GM19397 (cell line): ENCODE data around the gene CD151.

Experiments
- ATAC-seq: cut with Tn5 transposase; IDR thresholded peaks from one replicate; pipeline ENCODE4 v1.9.1; 2021; ENCODE audit warnings: mild to moderate bottlenecking, moderate library complexity; ENCODE audit not compliant: unreplicated experiment

The CD151 gene

GRCh38 chr11:827897-828192 is 4.9 kb upstream of the CD151 start, which contains the start of gene CRACR2B:
Gene CRACR2B, plus strand, starts transcription at chr11:827919. Its CDS starts 689 bp downstream, at chr11:828608.
- no peak for ATAC-seq

DNA sequence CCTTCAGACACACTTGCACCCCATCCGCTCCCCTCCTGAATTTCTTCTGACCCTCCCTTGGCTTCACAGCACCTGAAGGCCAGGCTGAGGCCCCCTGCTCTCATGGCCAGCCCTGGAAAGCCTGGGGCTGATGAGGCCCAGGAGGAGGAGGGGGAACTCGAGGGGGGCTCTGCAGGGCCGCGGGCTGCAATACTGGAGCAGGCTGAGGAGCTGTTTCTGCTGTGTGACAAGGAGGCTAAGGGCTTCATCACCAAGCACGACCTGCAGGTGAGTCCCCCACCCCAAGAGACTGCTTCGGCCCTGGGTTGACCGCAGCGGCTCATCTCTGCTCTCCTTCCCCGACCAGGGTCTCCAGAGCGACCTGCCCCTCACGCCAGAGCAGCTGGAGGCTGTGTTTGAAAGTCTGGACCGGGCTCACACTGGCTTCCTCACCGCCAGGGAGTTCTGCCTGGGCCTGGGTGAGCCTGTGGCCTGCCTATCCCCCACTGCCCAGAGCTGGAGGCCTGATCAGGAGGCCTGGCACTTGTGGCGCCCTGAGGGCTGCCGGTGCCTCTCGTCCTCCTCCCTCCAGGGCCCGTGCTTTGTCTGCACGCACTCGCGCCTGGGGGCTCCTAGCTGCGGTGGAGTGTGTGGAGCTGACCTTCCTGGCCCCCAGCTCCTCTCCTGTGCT is 4.1 kb upstream of the CD151 start:
- ATAC-seq, result no peak

DNA sequence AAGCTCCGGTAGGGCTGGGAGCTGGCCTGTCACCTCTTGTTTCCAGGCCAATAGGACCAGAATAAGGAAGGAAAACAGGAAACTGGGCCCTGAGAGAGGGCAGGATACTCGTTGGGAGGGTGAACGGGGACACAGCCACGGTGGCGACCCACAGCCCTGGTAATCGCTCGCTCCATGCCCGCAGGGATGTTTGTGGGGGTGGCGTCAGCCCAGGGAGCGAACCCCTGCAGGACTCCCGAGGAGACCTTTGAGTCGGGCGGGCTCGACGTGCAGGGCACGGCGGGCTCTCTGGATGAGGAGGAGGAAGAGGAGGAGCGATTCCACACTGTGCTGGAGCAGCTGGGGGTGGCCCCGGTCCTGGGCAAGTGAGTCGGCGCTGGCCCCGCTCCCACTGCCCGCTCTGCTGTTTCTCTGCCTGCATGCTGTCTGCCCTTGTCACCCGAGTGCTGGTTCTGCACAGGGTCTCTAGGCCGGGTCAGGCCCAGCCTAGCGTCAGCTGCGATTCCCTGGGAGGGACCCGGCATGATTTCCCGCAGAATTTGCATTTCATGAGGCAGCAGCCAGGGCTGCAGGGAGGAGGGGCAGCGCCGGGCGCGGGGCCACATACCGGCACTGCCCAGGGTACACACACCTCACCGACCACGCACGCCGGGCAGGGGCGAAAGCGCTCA is 3.4 kb upstream of the CD151 start:
- no peak for ATAC-seq

DNA sequence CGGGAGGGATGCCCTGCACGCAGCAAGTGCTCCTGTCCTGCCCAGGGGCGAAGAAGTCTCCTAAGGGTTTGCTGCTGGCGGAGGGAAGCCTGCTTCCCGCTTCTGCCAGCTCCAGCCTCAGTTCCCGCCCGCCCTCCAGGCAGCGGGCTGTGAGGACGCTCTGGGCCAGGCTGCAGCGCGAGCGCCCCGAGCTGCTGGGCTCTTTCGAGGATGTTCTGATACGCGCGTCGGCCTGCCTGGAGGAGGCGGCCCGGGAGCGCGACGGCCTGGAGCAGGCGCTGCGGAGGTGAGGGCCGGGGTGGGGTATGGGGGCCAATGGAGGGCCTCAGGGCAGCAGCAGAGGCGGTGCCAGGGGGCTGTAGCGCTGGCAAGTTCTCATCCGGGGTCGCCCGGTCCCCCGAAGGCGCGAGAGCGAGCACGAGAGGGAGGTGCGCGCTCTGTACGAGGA is 2.9 kb upstream of the CD151 start:
- ATAC-seq, result no peak

DNA sequence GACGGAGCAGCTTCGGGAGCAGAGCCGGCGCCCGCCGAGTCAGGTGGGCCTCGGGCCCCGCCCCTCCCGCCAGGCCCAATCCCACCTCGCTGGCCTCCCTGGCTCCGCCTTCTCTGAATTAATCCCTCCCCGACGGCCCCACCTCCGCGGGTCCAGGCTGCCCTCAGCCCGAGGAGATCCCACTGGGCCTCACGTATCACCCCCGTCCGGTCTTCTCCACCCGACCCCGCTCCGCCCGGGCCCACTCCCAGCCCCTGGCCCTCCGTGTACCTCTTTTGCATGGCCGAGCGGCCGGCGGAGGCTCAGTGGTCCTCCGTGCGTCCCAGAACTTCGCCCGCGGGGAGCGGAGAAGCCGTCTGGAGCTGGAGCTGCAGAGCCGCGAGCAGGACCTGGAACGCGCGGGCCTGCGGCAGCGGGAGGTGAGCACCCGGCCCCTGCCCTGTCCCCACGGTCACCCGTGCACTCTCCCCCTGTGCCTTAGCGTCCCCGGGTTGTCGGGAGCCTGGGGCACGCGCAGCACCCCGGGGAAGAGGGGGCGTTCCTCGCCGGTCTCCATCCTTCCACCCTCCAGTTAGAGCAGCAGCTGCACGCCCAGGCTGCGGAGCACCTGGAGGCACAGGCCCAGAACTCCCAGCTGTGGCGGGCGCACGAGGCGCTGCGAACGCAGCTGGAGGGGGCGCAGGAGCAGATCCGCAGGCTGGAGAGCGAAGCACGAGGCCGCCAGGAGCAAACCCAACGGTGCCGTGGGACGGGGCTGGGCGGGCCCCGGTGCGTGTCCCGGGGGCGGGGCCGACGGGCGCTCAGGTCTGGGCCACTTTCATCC is 2.2 kb upstream of the CD151 start:
- ATAC-seq, result no peak

DNA sequence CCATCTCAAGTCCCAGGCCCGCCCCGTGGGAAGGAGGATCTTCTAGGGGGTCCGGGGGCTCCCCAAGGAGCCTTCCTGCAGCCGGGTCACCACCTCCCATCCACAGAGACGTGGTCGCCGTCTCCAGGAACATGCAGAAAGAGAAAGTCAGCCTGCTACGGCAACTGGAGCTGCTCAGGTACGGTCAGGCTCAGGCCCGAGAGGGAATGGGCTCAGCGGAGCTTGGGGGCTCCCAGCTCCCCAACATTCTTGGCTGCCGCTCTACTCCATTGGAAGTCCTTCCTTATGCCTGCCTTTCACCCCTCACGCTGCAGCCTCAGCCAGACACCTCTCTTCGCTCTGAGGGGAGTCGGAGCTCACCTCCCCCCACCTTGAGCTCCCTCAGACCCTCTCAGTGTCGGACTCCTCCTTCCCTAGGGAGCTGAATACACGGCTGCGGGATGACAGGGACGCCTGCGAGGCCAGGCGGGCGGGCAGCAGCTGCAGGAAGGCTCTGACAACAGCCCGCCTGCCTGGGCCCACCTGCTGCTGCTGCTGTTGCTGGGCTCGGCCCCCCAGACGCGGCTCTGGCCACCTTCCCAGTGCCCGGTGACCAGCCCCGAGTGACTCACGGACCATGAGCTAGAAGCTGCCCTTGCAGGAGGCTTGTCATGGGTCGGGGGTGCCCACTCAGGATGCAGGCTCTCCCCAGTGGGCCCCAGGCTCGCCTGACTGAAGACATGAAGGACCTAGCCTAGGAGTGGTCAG is 1.5 kb upstream of the CD151 start:
- no peak for ATAC-seq

GRCh38 chr11:831961-832528 is 707 bp upstream of the CD151 start:
- ATAC-seq, result no peak

DNA sequence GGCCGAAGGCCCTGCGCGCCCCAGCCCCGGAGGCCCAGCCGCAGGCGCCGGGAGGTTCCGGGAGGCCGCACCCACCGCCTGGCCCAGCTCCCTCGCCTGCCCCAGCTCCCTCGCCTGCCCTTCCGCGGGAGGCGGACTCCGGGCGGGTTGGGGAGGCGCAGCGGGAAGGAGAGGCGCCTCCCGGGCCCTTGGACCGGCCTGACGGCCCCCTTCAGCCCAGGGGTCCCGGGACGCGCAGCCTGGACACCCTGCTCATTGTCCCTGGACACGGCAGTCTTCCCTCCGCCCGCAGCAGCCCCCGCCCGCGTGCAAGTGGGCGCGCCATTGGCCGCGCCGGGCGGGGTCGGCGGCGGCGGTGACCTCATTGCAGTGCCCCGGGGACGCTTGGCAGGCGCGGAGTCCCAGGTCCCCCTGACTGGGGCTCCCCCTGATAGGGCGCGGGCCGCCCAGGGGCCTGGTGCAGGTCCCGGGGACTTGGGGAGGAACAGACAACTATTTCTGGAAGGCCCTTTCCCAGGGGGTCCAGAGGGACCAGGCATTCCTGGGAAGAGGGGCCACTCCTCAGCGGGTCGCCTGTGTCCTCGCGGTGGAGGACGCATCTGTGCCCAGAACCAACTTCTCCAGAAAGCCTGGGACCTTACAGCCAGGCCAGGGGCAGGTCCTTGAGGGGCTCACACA is 501 bp downstream of the CD151 start:
- no peak for ATAC-seq

GRCh38 chr11:833849-834311 is 1.1 kb downstream of the CD151 start:
- no peak for ATAC-seq

- no peak for ATAC-seq
These were observed 1.9 kb downstream of the CD151 start for GRCh38 chr11:834371-835316.

GRCh38 chr11:836274-836673 is 3.5 kb downstream of the CD151 start:
- no peak for ATAC-seq

GRCh38 chr11:836700-837099 is 3.9 kb downstream of the CD151 start:
- no peak for ATAC-seq

- ATAC-seq, result no peak
These were observed 4.6 kb downstream of the CD151 start for GRCh38 chr11:837189-837989.

GRCh38 chr11:837990-838307 is 5.2 kb downstream of the CD151 start:
- no peak for ATAC-seq

- no peak for ATAC-seq
These were observed 5.9 kb downstream of the CD151 start for GRCh38 chr11:838441-839279.

DNA sequence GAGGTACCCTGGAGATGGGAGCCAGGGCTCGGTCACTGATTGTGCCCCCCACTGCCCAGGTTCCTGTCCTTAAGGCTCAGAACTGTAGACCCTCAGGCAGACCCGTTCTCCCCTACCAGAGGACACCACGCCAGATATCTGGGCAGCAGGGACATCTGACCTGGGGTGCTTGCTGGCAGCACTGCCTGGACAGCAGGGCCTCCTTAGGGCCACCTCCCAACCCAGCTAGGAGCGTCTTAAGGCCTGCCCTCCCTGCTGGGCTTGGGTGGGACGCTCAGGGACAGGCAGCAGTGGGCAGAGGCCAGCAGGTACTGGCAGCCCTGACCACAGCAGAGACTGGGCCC is 6.5 kb downstream of the CD151 start:
- no peak for ATAC-seq

DNA sequence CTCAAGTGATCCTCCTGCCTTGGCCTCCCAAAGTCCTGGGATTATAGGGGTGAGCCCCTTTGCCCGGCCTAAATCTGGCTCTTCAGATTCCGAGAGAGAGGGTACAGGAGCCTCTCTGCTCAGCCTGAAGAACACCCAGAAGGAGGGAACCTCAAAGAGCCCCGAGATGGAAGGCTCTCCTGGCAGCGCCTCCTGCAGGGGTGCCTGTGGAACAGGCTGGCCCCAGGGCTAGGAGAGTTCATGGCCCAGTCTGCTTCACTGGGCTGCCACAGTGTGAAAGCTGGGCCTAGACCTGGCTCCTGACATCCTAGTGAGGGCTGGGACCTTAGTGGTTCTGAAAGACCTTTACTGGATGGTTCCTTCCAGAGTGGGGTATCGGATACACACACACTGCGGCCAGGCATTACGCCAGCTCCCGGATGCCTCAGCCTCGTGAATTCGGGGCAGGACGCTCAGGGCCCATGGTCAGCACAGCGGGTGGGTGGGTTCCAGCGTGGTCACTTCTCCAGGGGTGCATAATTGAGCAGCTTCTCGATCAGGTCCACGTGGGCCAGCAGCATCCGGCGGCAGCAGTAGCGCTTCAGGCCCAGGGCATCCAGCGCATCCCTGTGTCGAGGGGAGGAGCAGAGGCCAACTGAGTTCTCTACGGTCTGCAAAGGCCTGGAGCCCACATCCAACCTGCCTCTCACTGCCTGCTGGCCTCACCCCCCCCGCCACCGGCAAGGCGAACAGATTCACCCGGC is 7.3 kb downstream of the CD151 start:
- no peak for ATAC-seq
